Pancreas (tissue), 10 donors: ENCODE data around the gene HTR5A. TPM values are rescaled to one million over a fixed set of nuclear protein-coding genes. Genes with fewer than 3 reads are reported as not detected.
A peak's percentile ranks its signal among the peaks of the same experiment; 100 is the strongest.

Experiments used
- ATAC-seq, 4 donors: fragments of 200-7000 bp; cut with Tn5 transposase; one replicate each; pipeline versions ENCODE4 v1.8.0 to v1.9.1; 2020; ENCODE audit warnings: mild to moderate bottlenecking in 4 of 4, moderate library complexity in 4 of 4
- DNase-seq, 6 donors: peaks; one replicate each; pipeline ENCODE4 v3.0.0-alpha.2; 2020
- FAIRE-seq: peaks from 2 replicates; lab custom pipeline; 2012; peaks lifted over from hg19 to GRCh38; lab: Jason Lieb, UNC
- H3K27ac ChIP-seq, 4 donors: fragments of 200-600 bp; sonication (generic); 1 replicate in 3 of 4; 2 replicates in 1 of 4; pipeline versions ENCODE4 v1.5.0 to v1.8.0; 2020
- H3K27me3 ChIP-seq, 4 donors: fragments of 200-600 bp; one replicate each; pipeline ENCODE4 v1.8.0; 2021
- H3K36me3 ChIP-seq, 3 donors: fragments of 200-600 bp; sonication (generic) in 1 of 3; one replicate each; pipeline versions ENCODE4 v1.5.0 to v1.8.0; 2020 to 2021
- H3K4me1 ChIP-seq, 3 donors: fragments of 200-600 bp; one replicate each; pipeline ENCODE4 v1.8.0; 2021
- H3K4me3 ChIP-seq, 4 donors: fragments of 200-600 bp; sonication (generic) in 2 of 4; one replicate each; pipeline versions ENCODE4 v1.5.0 to v1.8.0; 2020 to 2021
- H3K9me3 ChIP-seq, 4 donors: fragments of 200-600 bp; one replicate each; pipeline ENCODE4 v1.8.0; 2021
- CTCF ChIP-seq, 4 donors: fragments of 200-600 bp; sonication (generic) in 3 of 4; IDR thresholded peaks; one replicate each; pipeline versions ENCODE4 v1.5.0 to v1.8.0; 2021; ENCODE audit warnings: antibody characterized with exemption in 4 of 4
- WGBS, 2 donors: extraction: QIAGEN DNeasy Blood & Tissue Kit; methylation state at CpG; one replicate each; pipeline ENCODE4 v1.1.7; 2013; 5-methylcytosine and 5-hydroxymethylcytosine counted together
- intact Hi-C, 3 donors: fragments of 100-400 bp; cut with DNase I; formaldehyde crosslinking; loops; one replicate each; pipeline versions ENCODE4 v1.11.1 to v1.14.2; 2022
- polyA plus RNA-seq, 2 donors: library from polyadenylated mRNA; stranded (reverse); fragments of 200-250 nt; gene quantifications; one replicate each; pipeline ENCODE4 v1.2.3, GENCODE V29; 2013
- total RNA-seq, 6 donors: library from RNA; stranded (reverse); fragmentation: NEBNext Ultra II Directional in 4 of 6; extraction: Animal tissue kit (Norgen Biotek cat#: 25700) in 4 of 6; gene quantifications; one replicate each; pipeline versions ENCODE4 v1.2.1 to v1.2.4, GENCODE V29; 2021 to 2023
- donor health status: healthy with polysubstance abuse.
- donor health status: DM: no; HTN: no; CAD: no; lungs with moderate emphysema.
- donor health status: DM: no; HTN: no; CAD: no.
- donor health status: control.
- donor health status: control.
- donor health status: Bipolar disorder and iron deficiency.
- donor health status: DM: yes; HTN: yes; CAD: no.
- donor health status: DM: no; HTN: no; CAD: no.
- donor health status: DM: no; HTN: no; CAD: no.
- donor health status: DM: yes; HTN: yes; CAD: no.

HTR5A gene
- total and polyA plus RNA-seq, 8 donors, result not detected

- no peaks in the 10 kb centered on the region for H3K9me3 ChIP-seq
- no peak overlapping the region for H3K4me3 ChIP-seq
- intact Hi-C loops, result no loop called here
- FAIRE-seq (no peak), DNase-seq (no peak), ATAC-seq (no peak)
- H3K27me3 ChIP-seq, result no peaks in the 10 kb centered on the region
- no peaks in the 10 kb centered on the region for H3K36me3 ChIP-seq
- H3K4me1 ChIP-seq, result no peaks in the 10 kb centered on the region
- TF ChIP-seq CTCF (IDR thresholded peaks at IDR 0.05), result no peak
- WGBS, 2 donors, result 33 to 45% methylated on average over 4 of the region's 4 CpGs
- no peak overlapping the region for H3K27ac ChIP-seq
Observed at GRCh38 chr7:155064186-155064585, 5.9 kb upstream of the HTR5A start.

GRCh38 chr7:155066417-155066950, 3.6 kb upstream of the HTR5A start:
- Histone ChIP-seq H3K36me3 (no peaks in the 10 kb centered on the region), H3K9me3 (no peaks in the 10 kb centered on the region), H3K4me3 (no peak overlapping the region), H3K27me3 (peaks cover 0 to 6% (median 0%) of the 10 kb centered on the region in 4 donors), H3K27ac (no peak overlapping the region), H3K4me1 (no peaks in the 10 kb centered on the region)
- ATAC-seq, result peak; percentile 75 to 88 (median 84)
- FAIRE-seq, result no peak
- intact Hi-C loops, result no loop called here
- peak in 5 of 6 donors; percentile 52 to 81 (median 74) for DNase-seq
- no peak for TF ChIP-seq CTCF (IDR thresholded peaks at IDR 0.05)
- WGBS, 2 donors, result 19 to 34% methylated on average over 7 of the region's 7 CpGs

DNA sequence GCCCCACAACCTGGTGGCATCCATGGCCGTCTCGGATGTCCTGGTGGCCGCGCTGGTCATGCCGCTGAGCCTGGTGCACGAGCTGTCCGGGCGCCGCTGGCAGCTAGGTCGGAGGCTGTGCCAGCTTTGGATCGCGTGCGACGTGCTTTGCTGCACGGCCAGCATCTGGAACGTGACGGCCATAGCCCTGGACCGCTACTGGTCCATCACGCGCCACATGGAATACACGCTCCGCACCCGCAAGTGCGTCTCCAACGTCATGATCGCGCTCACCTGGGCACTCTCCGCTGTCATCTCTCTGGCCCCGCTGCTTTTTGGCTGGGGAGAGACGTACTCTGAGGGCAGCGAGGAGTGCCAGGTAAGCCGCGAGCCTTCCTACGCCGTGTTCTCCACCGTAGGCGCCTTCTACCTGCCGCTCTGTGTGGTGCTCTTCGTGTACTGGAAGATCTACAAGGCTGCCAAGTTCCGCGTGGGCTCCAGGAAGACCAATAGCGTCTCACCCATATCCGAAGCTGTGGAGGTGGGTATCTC, 1.1 kb downstream of the HTR5A start:
- Histone ChIP-seq H3K27me3 (peaks cover 0 to 17% (median 4%) of the 10 kb centered on the region in 4 donors), H3K36me3 (no peaks in the 10 kb centered on the region), H3K4me1 (no peaks in the 10 kb centered on the region), H3K9me3 (no peaks in the 10 kb centered on the region), H3K4me3 (no peak overlapping the region), H3K27ac (no peak overlapping the region)
- peak in 2 of 6 donors; percentile 31 to 49 for DNase-seq
- ATAC-seq, result no peak
- no peak for FAIRE-seq
- WGBS, 2 donors, result 52 to 53% methylated on average over 43 of the region's 43 CpGs
- TF ChIP-seq CTCF (IDR thresholded peaks at IDR 0.05), result no peak
- intact Hi-C loops, result no loop called here

DNA sequence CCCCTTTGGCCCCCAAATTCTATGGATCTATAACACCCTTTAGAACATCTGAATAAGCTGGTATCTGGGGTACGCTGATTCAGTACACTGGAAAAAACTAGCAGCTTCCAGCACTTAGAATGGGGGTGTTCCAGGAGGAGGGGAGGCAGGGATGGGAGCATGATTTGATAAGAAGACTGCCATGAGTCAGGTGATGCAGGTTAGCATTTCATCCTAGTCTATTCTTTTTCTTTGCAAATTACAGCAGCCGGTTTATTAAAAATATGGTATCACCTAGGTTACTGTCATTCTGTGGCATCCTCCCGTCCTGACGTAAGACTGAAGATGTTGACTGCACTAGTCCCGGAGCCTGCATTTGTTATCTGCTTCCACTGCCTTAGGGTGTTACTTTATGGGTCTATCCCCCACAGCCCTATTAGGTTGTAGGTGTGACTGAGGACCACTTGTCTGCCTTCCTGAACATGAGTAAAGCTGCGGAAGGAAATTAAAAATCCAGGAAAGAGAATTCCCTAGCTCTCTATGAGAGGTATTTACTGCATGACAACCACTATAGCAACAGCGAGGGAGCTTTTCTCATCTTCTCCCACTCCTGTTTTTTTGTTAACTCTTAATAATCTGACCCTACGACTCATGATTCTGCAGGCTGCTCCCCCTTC, 1.9 kb downstream of the HTR5A start:
- no peaks in the 10 kb centered on the region for H3K9me3 ChIP-seq
- no peak overlapping the region for H3K4me3 ChIP-seq
- H3K27ac ChIP-seq, result no peak overlapping the region
- no peak for ATAC-seq
- 65 to 71% methylated on average over 8 of the region's 8 CpGs for WGBS, 2 donors
- intact Hi-C loops, result no loop called here
- no peak for FAIRE-seq
- no peaks in the 10 kb centered on the region for H3K4me1 ChIP-seq
- peaks cover 0 to 17% (median 4%) of the 10 kb centered on the region in 4 donors for H3K27me3 ChIP-seq
- no peaks in the 10 kb centered on the region for H3K36me3 ChIP-seq
- TF ChIP-seq CTCF (IDR thresholded peaks at IDR 0.05), result no peak
- no peak for DNase-seq

DNA sequence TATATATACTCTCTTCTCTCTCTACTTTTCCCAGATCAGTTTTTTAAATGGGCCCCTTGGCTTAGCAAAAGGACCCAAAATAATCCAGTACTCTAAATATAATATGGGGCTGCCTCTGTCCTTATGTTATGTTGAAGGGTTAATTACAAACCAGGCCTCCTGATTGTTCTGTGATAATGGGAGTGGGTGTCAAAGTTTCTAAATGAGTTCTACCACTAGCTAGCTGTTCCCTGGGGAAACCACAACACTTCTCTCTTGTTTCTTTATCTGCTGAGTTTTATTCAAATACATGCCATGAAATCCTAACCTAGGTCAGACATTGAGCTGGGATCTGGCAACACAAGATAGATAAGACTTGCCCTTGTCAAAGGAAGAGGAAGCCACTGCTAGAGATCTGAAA, 3.8 kb downstream of the HTR5A start:
- FAIRE-seq, result no peak
- DNase-seq, result no peak
- intact Hi-C loops, result no loop called here
- no peak for ATAC-seq
- Histone ChIP-seq H3K36me3 (no peaks in the 10 kb centered on the region), H3K4me1 (no peaks in the 10 kb centered on the region), H3K9me3 (no peaks in the 10 kb centered on the region), H3K4me3 (no peak overlapping the region), H3K27ac (no peak overlapping the region), H3K27me3 (peaks cover 0 to 17% (median 4%) of the 10 kb centered on the region in 4 donors)
- no peak for TF ChIP-seq CTCF (IDR thresholded peaks at IDR 0.05)
